ENCODE measurements around the gene SYNRG. TPM values are rescaled to one million over a fixed set of nuclear protein-coding genes. Genes with fewer than 3 reads are reported as not detected.

SYNRG gene
- polyA plus RNA-seq, 1 experiment = 24.9 TPM

DNA sequence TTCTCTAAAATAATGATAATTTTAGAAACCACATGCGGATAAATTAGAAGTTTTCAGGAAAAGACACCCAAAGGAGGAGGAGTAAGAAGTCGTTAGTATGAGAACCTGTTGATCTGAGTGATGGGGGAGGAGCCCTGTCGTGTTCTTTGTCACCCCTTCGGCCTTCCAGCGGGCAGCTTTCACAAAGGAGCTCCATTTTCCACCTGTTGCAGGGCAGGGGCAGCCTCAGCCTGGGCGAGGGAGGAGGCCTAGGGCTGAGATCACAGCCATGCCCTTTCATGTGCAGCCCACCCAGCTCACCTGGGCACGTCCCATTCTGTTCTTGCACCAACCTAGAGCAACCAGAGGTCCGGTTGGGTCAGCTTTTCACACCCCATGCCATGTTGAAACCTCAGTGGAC lies 114.2 kb downstream of the SYNRG start:
- CTCF ChIA-PET = interaction anchor here (1.0 kb wide), 1 partner anchor 11 kb away, joined by 8 read pairs; no protein-coding TSS in a partner anchor
- no peak overlapping the region for H3K27ac ChIP-seq (ENCODE audit: low read depth, low read length)
- no peaks in the 10 kb centered on the region; the same call in 1 of the 2 replicates for H3K9me3 ChIP-seq (ENCODE audit: control insufficient read depth, insufficient read depth, low read length)
- DNase-seq (ENCODE audit: low read depth, low spot score) = no peak
- POLR2A ChIA-PET = interaction anchor here (0.7 kb wide), 1 partner anchor 12 kb away, joined by 4 read pairs; no protein-coding TSS in a partner anchor
- no peaks in the 10 kb centered on the region for H3K27me3 ChIP-seq (ENCODE audit: control insufficient read depth, insufficient read depth, low read length)
- TF ChIP-seq, protein P1, sequence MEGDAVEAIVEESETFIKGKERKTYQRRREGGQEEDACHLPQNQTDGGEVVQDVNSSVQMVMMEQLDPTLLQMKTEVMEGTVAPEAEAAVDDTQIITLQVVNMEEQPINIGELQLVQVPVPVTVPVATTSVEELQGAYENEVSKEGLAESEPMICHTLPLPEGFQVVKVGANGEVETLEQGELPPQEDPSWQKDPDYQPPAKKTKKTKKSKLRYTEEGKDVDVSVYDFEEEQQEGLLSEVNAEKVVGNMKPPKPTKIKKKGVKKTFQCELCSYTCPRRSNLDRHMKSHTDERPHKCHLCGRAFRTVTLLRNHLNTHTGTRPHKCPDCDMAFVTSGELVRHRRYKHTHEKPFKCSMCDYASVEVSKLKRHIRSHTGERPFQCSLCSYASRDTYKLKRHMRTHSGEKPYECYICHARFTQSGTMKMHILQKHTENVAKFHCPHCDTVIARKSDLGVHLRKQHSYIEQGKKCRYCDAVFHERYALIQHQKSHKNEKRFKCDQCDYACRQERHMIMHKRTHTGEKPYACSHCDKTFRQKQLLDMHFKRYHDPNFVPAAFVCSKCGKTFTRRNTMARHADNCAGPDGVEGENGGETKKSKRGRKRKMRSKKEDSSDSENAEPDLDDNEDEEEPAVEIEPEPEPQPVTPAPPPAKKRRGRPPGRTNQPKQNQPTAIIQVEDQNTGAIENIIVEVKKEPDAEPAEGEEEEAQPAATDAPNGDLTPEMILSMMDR (IDR thresholded peaks at IDR 0.05; ENCODE audit: low read depth, low read length) = no peak
- H3K4me3 ChIP-seq (ENCODE audit: low read depth, low read length) = no peak overlapping the region

DNA sequence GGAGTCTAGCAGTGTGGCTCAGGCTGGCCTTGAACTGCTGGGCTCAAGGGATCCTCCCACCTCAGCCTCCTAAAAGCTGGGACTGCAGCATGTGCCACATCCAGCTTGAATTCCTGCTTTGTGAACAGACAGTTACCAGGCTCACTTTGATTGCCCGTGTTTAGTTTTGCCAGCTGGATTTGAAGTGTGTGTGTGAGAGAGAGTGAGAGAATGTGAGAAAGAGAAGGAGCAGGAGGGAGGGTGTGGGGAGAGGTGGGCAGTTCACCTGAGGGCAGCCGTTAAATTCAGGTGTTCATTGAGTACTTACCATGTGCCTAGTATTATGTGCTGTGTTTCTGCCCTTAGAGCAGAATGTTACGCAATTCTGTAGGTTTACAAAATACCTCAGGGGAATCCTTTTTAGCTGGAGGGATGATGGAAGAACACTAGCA lies 114.8 kb downstream of the SYNRG start:
- POLR2A ChIA-PET = interaction anchor here (0.6 to 0.7 kb wide), 3 partner anchors 11 to 322 kb away, joined by 3 to 10 read pairs (median 4); no protein-coding TSS in a partner anchor

DNA sequence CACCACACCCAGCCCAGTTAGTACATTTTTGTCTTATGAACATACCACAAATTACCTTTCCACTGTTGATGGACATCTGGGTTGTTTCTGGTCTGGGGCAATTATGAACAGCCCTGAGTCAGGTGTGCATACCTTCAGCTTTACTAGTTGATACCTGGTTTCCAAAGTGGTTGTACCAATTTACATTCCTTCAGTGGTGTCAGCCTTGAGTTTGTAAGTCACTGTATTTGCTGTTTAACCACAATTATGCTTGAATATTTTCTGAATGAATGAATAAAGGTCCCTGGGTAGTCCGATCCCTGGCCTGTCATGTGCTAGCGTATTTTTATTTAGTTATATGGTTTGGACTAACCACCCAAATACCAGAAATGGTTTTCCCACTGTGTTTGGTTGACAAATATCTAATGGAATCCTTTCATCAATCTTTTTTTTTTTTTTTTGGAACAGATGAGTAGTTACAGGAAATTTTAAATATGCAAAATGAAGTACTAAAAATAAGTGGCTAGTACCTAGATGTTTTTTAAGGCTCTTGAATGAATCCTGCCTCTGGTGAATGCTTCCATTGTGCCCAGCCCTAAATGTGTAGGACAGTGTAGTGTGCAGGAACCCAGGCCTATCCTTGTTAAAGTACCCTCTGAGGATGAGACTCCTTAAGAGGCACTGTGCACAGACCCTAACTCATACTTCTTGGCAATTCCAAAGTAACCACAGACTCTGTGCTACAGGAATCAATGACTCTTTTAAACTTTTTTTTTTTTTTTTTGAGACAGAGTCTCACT lies 115.8 kb downstream of the SYNRG start:
- Histone ChIP-seq H3K27me3 (ENCODE audit: control insufficient read depth, insufficient read depth, low read length) (no peaks in the 10 kb centered on the region), H3K4me3 (ENCODE audit: low read depth, low read length) (peak overlapping the region; percentile 22; the same call in 1 of the 2 replicates), H3K9me3 (ENCODE audit: control insufficient read depth, insufficient read depth, low read length) (no peaks in the 10 kb centered on the region; the same call in 1 of the 2 replicates), H3K27ac (ENCODE audit: low read depth, low read length) (peak overlapping the region; percentile 82)
- peak; percentile 81 for DNase-seq (ENCODE audit: low read depth, low spot score)
- POLR2A ChIA-PET = interaction anchor here (0.6 to 0.7 kb wide), 2 partner anchors 40 to 323 kb away, joined by 3 to 10 read pairs; no protein-coding TSS in a partner anchor
- CTCF ChIA-PET = no interaction called here
- TF ChIP-seq, protein P1 (IDR thresholded peaks at IDR 0.05; ENCODE audit: low read depth, low read length) = no peak

More for the DNA sequence above, 114.8 kb downstream of the SYNRG start:
- no peaks in the 10 kb centered on the region for H3K27me3 ChIP-seq (ENCODE audit: control insufficient read depth, insufficient read depth, low read length)
- CTCF ChIA-PET = interaction anchor here (1.0 kb wide), 1 partner anchor 12 kb away, joined by 8 read pairs; no protein-coding TSS in a partner anchor
- DNase-seq (ENCODE audit: low read depth, low spot score) = no peak
- TF ChIP-seq, protein P1 (IDR thresholded peaks at IDR 0.05; ENCODE audit: low read depth, low read length) = no peak
- no peak overlapping the region for H3K4me3 ChIP-seq (ENCODE audit: low read depth, low read length)
- no peaks in the 10 kb centered on the region; the same call in 1 of the 2 replicates for H3K9me3 ChIP-seq (ENCODE audit: control insufficient read depth, insufficient read depth, low read length)
- peak overlapping the region; percentile 83 for H3K27ac ChIP-seq (ENCODE audit: low read depth, low read length)

DNA sequence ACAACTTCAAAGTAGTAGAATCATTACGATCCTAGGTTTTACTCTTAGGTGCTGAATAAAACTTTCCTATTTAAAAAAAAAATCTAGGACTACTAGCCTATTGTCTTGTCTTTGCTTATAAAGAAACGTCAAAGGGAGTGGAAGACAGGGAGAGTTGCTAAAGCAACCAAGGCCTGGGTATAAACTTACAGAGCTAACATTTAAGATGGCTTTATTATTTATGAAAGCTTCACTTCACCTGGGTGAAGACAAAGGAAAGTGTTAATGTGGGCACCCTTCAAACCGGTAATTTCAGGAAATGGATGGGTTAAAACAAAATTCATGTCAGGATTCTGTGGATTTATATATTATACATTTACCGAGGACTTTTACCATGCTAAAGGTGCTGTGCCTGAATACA lies 117.1 kb downstream of the SYNRG start:
- no peaks in the 10 kb centered on the region for H3K27me3 ChIP-seq (ENCODE audit: control insufficient read depth, insufficient read depth, low read length)
- no peaks in the 10 kb centered on the region; the same call in 1 of the 2 replicates for H3K9me3 ChIP-seq (ENCODE audit: control insufficient read depth, insufficient read depth, low read length)
- TF ChIP-seq, protein P1 (IDR thresholded peaks at IDR 0.05; ENCODE audit: low read depth, low read length) = no peak
- H3K4me3 ChIP-seq (ENCODE audit: low read depth, low read length) = peak overlapping the region; percentile 82
- no peak for DNase-seq (ENCODE audit: low read depth, low spot score)
- CTCF ChIA-PET = interaction anchor here (0.9 kb wide), 1 partner anchor 10 kb away, joined by 4 read pairs; no protein-coding TSS in a partner anchor
- POLR2A ChIA-PET = no interaction called here
- no peak overlapping the region for H3K27ac ChIP-seq (ENCODE audit: low read depth, low read length)
